Body of pancreas (tissue), 4 donors: ENCODE measurements around the gene LNPEP.

Source experiments
- POLR2A ChIP-seq, 3 donors: fragments of 450-650 bp; IDR thresholded peaks; one replicate each; pipeline ENCODE4 v1.6.1; 2016; ENCODE audit warnings: antibody characterized with exemption in 3 of 3, mild to moderate bottlenecking in 2 of 3
- TF ChIP-seq, protein P1 (sequence below), 7 experiments: fragments of 450-650 bp in 4 of 7; fragments of 200-600 bp in 3 of 7; sonication (generic) in 3 of 7; IDR thresholded peaks; one replicate each; pipeline ENCODE4 v1.5.1; 2016 to 2019; ENCODE audit warnings: antibody characterized with exemption in 7 of 7

GRCh38 chr5:96922499-96923244 lies 13.2 kb upstream of the LNPEP start:
- TF ChIP-seq, protein P1, sequence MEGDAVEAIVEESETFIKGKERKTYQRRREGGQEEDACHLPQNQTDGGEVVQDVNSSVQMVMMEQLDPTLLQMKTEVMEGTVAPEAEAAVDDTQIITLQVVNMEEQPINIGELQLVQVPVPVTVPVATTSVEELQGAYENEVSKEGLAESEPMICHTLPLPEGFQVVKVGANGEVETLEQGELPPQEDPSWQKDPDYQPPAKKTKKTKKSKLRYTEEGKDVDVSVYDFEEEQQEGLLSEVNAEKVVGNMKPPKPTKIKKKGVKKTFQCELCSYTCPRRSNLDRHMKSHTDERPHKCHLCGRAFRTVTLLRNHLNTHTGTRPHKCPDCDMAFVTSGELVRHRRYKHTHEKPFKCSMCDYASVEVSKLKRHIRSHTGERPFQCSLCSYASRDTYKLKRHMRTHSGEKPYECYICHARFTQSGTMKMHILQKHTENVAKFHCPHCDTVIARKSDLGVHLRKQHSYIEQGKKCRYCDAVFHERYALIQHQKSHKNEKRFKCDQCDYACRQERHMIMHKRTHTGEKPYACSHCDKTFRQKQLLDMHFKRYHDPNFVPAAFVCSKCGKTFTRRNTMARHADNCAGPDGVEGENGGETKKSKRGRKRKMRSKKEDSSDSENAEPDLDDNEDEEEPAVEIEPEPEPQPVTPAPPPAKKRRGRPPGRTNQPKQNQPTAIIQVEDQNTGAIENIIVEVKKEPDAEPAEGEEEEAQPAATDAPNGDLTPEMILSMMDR (IDR thresholded peaks at IDR 0.05) = no peak
- no peak for TF ChIP-seq POLR2A (IDR thresholded peaks at IDR 0.05)
